Inflammatory macrophage (primary cell): ENCODE results near the gene SLC17A8.
A peak's percentile ranks its signal among the peaks of the same experiment; 100 is the strongest.
"Not testable (repeated sequence)": the region's sequence is repeated elsewhere in the genome, so short reads cannot be mapped to it uniquely, and the experiment has no call there.

Experiments used
- DNase-seq, 2 donors: peaks; one replicate each; pipeline ENCODE4 v3.0.0-alpha.2; 2020 to 2022

Gene SLC17A8

DNA sequence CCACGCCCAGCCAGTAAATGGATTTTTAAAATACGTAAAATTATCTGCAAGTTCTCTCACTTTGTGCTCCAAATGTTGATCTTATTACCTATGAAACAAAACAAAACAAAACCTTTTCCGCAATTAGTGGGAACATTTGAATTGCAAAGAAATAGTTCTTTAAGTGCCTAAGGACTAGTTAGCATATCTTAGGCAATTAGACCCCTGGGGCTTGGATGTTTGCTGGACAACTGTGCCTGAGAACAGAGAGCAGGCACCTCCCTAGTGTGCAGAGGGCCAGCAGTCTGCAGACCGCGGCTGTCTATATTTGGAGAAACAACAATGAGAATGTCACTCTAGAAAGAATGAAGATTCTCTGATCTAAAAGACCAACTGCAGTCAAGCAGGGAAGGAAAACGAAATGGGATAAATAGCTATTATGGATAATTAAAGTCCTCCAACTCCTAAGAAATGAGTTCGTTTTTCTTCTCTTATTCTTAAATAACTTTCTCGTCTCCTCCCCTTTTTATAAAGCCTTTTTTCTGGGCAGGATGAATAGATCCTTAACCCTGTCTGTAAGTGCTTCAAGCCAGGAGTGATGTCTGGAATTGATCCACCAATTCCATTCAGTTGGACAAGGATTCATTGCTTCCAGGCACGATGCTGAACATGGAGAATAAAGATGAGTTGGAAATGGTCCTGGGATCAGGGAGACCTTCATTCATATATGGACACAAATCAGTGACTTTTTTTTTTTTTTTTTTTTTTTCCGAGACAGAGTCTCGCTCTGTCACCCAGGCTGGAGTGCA lies 16.2 kb downstream of the SLC17A8 start:
- DNase-seq, result no peak

DNA sequence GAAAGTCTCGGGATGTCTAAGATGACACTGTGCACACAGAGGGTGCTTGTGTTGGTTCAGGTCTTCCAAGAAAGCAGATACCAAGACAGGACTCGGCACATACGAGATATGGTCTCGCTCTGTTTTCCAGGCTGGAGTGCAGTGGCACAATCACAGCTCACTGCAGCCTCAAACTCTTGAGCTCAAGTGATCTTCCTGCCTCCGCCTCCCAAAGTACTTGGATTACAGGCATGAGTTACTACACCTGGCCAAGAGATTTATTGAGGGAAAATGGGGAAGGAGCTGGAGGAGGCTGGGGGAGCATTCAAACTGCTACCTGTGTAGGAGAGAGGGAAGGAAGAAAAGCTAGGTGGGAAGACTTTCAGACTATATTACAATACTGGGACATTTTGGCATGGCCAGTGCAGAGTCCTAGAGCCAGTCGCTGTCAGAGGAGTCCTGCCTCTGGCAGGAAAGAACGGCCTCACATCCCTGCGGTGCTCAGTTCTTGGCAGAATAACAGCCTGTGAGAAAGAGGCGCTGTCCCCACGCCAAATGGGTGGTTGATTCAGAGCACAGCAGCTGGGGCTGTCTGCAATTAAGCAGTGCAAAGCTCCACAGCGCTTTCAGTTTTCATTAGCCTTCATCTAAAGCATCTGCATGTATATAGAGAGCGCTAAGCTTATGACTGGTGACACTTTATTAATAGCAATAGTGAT lies 18.3 kb downstream of the SLC17A8 start:
- DNase-seq, result no peak

DNA sequence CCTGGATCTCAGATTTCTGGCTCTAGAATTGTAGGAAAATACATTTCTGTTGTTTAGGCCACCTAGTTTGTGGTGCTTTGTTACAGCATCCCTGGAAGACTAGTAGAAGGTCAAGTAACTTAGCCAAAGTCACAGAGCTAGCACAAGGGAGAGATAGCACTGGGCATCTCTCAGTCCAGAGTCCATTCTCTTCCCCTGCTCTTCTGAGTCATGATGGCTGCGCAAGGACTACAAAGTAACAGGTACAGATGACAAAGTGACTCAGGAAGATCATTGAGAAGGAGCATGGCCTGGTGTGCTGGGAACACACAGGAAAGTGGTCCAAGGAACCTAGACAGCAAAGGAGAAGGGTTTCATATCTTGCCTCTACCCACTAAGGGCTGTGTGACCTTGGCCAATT lies 19.3 kb downstream of the SLC17A8 start:
- DNase-seq, result no peak

DNA sequence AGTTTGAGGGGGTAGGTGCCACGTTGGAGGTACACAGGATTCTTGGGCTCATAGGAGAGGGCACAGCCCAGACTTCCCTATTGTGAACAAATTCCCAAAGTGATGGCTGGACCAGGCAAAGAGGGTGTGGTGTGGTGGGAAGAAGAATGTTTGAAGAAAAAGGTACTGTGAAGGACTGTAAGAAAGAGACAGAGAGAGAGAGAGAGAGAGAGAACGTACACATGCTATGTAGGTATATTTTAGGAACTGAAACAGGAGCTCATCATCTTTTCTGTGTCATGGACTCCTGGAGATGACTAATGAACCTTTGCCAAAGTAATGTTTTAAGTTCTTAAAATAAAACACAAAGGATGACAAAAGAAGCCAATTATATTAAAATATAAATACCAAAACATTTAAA lies 24.5 kb downstream of the SLC17A8 start:
- no peak for DNase-seq

DNA sequence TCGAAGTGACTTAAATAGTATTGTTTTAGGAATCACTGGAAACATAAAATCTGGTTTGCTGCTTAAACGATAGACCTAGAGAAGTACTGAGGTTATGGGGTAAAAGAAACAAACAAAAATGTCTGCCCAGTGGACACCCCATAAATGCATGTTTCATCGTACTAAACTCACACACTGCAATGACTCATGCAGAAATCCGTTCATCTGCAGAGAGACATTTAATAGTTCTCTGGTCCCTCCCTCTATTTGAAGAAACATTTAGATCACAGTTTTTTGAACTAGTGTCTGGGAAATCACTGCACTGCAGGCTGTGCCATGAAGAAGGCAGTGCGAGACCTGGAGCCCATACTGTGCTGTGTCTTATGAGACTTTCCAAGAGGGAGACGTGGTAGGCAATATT lies 25.5 kb downstream of the SLC17A8 start:
- DNase-seq, result no peak

DNA sequence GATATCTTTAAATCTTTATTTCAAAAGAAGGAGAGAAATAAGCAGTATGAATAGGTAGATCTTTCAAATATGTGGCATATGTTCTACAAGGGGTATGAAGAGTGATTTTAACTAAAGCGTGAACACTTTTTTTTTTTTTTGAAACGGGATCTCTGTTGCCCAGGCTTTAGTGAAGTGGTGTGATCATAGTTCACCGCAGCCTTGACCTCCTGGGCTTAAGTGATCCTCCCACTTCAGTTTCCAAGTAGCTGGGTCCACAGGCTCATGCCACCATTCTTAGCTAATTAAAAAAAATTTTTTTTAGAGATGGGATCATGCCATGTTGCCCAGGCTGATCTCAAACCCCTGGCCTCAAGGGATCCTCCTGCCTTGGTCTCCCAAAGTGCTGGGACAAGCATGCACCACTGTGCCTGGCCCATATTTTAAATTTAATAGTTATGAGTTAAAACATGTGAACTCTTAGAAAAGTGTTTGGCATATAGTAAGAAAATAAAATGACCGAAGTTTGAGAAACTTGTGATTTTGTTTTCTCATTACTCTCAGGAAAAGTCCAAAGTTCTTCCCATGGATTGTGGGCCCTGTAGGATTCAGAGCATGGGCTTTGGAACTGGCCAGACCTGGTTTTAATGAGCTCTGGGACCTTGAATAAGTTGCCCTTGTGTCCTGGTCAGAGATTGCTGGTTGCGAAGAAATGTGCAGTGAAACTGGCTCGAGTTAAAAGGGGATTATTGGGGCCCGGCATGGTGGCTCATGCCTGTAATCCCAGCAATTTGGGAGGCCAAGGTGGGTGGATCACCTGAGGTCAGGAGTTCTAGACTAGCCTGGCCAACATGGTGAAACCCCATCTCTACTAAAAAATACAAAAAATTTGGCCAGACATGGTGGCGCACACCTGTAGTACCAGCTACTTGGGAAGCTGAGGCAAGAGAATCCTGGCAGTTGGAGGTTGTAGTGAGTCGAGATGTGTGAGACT lies 27.0 kb downstream of the SLC17A8 start:
- no peak for DNase-seq

DNA sequence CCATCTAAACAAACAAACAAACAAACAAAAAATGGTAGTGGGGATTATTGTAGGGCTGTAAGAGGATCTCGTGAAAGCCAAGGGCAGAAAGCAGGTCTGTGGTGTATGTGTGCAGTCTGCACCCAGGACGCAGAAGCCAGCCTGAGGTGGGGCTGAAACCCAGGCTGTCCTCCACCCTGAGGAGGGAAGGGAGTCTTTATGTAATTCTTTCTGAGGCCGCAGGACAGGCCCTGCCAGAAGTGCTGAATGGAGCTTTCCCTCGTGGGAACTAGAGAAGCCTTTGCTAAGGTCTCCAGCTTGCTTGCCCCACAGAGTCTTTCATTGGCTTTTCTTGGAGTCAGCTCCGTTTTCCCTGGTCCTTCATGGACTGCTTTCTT lies 27.7 kb downstream of the SLC17A8 start:
- DNase-seq, result no peak

DNA sequence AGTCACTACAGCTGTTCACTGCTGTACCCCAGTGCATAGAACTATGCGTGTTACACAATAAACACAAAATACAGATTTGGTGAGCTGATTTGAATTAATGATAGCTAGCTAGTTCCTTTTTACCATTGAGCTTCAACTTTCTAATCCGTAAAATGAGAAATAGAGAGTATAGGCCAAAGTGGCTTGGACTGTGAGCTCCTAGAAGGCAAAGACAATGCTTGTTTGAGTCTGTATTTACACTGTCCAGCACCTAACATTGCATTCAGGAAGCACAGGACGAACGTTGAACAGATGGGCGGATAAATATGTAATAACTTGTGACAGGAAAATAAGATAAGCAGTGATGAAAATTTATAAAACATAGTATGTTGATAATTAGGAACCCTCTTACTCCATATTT lies 31.5 kb downstream of the SLC17A8 start:
- no peak for DNase-seq

DNA sequence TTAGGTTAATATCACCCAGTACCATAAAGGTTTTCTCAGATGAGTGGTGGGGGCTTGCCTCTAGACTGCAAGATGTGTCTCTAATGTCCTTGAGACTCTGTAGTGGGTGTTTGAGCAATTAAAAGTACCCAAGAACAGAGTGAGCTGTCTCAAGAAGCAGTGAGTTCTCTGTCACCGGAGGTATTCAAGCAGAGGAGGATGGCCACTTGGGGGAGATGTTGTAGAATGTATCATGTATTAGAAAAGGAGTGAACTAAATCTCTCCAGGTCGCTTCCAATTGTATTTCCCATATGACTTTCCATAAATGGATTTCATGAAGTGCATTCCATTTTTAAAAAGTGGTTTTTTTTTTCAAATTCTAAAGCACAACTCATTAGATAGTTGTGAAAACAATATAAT lies 35.0 kb downstream of the SLC17A8 start:
- peak; percentile 32 to 33 for DNase-seq

DNA sequence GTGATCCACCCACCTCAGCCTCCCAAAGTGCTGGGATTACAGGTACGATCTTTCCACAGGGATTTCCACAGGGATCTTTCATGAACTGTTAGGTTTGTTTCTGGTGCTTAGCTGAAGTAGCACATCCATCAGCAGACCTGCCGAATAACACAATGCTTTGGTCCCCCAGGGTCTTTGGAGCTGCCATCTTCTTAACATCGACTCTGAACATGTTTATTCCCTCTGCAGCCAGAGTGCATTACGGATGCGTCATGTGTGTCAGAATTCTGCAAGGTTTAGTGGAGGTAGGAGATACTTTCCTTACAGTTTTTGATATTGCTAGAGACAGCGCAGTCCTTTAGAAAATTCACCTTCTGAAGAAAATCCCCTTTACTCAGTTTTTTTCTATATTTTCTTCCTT lies 36.3 kb downstream of the SLC17A8 start:
- DNase-seq, result no peak

DNA sequence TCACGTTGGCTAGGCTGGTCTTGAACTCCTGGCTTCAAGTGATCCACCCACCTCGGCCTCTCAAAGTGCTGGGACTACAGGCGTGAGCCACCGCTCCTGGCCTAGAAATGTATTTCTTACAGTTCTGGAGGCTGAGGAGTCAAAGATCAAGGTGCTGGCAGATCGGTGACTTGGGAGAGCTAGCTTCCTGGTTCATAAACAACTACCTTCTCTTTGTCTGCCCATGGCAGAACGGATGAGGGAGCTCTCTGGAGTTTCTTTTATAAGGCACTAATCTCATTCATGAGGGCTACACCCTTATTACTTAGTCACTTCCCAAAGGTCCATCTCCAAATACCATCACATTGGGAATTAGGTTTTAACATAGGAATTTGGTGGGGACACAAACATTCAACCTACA lies 38.9 kb downstream of the SLC17A8 start:
- no peak for DNase-seq

DNA sequence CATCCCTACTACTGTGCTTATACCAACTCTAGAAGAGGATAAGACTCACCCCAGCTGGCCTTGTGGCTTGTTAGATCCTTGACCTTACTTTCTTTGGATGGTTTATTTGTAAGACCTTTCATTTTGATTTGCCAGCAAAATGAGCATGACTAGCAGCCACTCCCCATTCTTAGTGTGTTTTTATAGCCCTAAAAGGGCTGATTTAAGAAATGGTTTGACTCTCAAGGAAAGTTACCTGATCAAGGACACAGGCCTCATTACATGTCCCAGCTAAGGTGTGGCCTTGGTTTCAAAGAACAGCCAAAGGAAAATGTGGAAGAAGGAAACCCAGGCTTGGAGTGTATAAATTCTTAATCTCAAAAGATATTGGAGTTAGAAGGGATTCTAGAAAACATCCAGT lies 41.4 kb downstream of the SLC17A8 start:
- no peak for DNase-seq

DNA sequence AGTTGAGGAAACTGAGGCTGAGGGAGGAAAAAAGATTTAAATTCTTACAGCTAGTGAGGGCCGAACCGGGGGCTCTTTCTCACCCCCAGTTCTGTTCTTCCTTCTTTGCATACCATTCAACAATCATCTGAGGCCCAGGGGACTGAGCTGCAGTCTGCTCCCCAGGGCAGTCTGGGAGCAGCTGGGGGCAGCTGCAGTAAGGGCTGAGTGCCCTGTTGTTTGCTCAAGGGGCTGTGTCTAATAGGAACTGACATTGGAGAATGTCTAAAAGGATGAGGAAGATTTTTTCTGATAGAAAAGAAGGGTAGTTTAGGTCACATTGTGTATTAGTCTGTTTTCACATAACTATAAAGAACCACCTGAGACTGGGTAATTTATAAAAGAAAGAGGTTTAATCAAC lies 42.2 kb downstream of the SLC17A8 start:
- DNase-seq, result no peak

DNA sequence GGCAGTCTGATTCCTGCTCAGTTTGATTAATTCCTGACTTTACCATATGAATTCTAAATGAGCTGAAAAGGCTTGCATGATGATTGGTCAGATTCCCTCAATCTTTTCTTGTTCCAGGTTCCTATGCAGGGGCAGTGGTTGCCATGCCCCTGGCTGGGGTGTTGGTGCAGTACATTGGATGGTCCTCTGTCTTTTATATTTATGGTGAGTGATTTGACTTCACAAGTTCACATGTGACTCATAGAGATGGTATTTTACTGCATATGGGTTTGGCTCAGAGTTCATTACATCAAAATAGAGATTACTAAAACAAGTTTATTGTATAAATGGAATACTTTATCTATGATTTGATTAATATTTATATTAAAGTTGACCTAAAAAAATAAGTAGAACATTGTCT lies 44.8 kb downstream of the SLC17A8 start:
- no peak for DNase-seq

DNA sequence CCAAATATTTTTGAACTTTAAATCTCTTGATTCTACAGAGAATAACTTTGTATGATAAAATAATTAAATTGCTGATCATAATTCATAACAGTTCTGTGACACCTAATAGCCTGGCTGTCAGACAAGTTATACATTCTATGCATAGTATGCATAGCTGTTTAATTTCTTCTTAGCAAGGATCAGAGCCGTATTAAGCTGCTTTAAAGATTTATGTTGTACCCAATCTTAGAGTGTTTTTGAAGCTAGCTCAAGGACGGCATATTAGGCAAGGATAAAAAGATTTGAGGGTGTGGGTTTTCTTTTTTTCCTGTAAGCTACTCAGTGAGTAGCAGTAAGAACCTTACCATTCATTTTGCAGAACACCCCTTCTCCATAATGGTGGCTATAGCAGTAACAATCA lies 45.9 kb downstream of the SLC17A8 start:
- no peak for DNase-seq

DNA sequence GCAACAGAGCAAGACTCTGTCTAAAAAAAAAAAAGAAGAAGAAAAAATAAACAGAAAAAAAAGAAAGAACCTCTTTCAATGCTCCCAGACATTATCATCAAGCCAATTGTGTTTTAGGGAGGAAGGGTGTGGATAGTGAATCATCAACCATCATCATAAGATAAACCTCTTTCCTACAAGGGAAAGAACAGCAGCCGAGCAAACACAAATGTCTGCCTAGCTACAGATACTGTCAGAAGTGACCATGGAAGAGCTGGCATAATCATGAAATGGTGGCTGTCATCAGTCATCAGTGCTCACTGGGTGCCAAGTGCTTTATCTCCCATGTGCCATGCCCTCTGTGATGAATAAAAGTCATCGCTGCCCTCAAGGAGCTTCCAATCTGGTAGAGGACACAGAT lies 46.6 kb downstream of the SLC17A8 start:
- DNase-seq, result no peak

DNA sequence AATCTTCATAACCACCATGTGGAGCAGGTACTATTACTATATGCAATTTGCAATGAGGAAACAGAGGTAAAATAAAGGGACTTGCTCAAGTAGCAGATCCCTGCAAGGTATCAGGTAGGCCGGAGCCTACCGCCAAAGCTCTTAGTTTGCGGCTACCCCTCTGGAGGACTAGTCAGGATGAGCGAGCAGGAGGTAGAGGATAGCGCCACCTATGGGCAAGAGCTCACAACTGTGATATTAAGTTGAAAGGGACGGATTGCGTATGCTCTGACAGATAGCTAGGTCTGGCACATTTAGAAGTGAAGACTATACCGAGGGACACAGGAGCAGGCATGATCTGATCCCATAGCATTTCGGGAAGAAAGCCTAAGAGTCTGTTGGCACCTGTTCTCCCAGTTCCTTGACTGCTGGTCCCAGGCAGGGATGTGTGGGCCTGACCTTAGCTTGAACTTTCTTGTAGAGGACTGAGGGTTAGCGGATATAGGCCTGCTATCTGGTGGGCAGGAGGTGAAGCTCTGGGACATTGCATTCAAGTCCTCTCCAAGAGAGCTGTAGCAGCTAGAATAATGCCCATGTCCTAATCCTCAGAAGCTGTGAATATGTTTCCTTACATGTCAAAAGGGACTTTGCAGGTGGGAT lies 48.0 kb downstream of the SLC17A8 start:
- DNase-seq, result peak; percentile 21 to 41

DNA sequence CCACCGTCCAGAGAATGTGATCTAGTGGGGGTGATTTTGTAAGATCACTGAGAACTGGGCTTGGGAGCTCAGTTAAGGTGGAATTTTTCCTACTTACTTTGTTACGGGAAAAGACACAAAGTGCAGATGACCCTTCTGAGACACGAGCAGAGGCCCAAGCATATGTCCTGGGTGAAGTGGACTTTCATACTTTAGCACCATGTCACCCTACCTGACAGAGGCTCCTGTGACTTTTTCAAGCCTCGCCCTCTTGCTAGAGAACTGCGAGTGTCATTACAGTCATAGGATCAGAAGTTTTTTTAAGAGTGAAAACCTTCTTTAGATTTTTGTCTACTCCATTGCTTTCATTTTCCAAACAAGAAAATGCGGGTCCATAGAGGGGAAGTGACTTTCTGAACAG lies 56.1 kb downstream of the SLC17A8 start:
- no peak for DNase-seq

DNA sequence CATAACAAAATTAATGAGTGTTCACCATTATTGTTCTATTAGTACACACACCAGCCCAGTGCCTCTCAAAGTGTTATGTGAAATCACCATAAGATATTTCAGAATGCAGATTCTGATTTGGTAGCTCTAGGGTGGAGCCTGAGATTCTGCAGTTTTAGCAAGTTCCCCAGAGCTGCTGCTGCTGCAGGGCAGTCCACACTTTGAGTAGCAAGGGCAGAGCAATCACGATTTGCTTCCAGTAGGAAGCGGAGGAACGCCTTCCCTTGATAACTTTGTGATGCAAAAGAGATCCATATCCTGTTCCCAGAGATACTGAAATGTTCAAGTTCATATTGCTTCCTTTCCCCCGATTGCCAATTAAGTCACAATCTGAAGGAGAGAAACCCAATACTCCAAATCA lies 57.9 kb downstream of the SLC17A8 start:
- no peak for DNase-seq

DNA sequence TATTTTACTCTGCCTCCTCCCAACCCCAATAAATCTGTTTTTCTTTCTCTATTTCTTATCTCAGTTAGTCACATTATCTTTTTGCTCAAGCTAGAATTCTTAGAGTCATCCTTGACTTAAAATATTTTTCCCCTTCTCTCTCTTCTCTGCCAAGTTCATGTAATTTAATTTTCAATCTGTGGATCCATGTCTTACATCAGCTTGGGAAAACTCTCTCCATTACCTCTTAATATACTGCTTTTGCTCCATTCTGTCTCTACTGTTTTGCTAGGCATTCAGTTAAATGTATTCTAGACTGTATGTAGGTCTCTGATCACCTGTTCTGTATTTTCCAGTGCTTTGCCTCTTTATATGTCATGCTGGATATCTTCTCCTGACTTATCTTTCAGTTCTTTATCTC lies 65.8 kb downstream of the SLC17A8 start:
- DNase-seq, result no peak

DNA sequence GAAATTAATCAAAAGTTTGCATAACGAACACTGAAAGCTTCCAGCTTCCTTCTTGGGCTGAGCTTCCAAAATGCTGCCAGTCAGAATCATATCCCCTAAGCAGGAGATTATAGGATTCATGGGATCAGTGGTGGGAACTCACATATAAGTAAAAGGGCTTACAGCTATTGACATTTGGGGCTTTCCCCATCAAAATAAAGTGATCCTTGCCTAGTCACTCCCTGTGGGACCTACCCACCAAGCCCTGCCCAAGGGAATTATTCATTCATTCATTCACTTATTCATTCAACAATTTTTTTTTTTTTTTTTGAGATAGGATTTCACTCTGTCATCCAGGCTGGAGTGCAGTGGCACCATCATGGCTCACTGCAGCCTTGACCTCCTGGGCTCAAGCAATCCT lies 69.3 kb downstream of the SLC17A8 start:
- no peak for DNase-seq

DNA sequence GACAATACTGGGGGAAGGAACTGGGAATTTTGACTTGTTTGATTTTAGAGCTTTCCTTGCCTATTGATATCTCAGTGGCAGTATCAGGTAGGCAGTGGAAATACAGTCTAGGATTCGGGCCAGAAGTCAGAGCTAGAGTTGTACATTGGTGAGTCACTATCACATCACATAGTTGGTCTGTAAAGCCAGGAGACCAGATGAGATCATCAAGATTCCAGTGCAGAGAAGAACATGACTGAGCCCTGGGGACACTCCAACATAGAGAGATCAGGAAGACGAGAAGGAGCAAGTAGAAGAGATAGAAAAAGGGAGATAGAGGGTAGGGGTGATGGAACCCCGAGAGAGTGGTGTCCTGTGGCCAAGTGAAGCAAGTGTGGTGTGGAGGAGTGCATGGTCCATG lies 70.2 kb downstream of the SLC17A8 start:
- DNase-seq, result no peak

DNA sequence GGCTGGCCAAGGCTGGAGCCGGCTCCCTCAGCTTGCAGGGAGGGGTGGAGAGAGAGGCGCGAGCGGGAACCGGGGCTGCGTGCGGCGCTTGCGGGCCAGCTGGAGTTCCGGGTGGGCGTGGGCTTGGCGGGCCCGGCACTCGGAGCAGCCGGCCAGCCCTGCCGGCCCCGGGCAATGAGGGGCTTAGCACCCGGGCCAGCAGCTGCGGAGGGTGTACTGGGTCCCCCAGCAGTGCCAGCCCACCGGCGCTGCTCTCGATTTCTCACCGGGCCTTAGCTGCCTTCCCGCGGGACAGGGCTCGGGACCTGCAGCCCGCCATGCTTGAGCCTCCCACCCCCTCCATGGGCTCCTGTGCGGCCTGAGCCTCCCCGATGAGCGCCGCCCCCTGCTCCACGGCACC lies 73.4 kb downstream of the SLC17A8 start:
- DNase-seq, result not testable (repeated sequence)
